Adrenal gland (tissue), 12 donors: ENCODE results near the gene IQCC. TPM values are rescaled to one million over a fixed set of nuclear protein-coding genes. Genes with fewer than 3 reads are reported as not detected.
A peak's percentile ranks its signal among the peaks of the same experiment; 100 is the strongest.

Source experiments
- DNase-seq, 7 donors: peaks; one replicate each; pipeline ENCODE4 v3.0.0-alpha.2; 2019 to 2020
- H3K27ac ChIP-seq, 5 donors: fragments of 200-600 bp; sonication (generic) in 4 of 5; 1 replicate in 3 of 5; 2 replicates in 2 of 5; pipeline versions ENCODE4 v1.5.1 to v1.8.0; 2016 to 2020; ENCODE audit warnings: mild to moderate bottlenecking in 1 of 5
- H3K27me3 ChIP-seq: fragments of 200-600 bp; 2 replicates; pipeline ENCODE4 v1.8.0; 2021
- H3K36me3 ChIP-seq, 2 donors: fragments of 200-600 bp; replicated peaks in 1 of 2; 1 replicate in 1 of 2; 2 replicates in 1 of 2; pipeline versions ENCODE4 v1.5.1 to v1.8.0; 2018 to 2022
- H3K4me1 ChIP-seq, 2 donors: fragments of 200-600 bp; replicated peaks in 1 of 2; 1 replicate in 1 of 2; 2 replicates in 1 of 2; pipeline versions ENCODE4 v1.5.1 to v1.8.0; 2018 to 2021
- H3K4me3 ChIP-seq, 4 donors: fragments of 200-600 bp; sonication (generic) in 3 of 4; one replicate each; pipeline ENCODE4 v1.5.1; 2016 to 2018
- H3K9me3 ChIP-seq, 3 donors: fragments of 200-600 bp; sonication (generic) in 1 of 3; replicated peaks in 1 of 3; 1 replicate in 2 of 3; 2 replicates in 1 of 3; pipeline versions ENCODE4 v1.5.1 to v1.8.0; 2016 to 2021
- CTCF ChIP-seq, 6 experiments: fragments of 450-650 bp in 4 of 6; fragments of 200-600 bp in 2 of 6; sonication (generic) in 1 of 6; IDR thresholded peaks; 1 replicate in 5 of 6; 2 replicates in 1 of 6; pipeline versions ENCODE4 v1.5.1 to v1.8.0; 2016 to 2021; ENCODE audit warnings: antibody characterized with exemption in 6 of 6, mild to moderate bottlenecking in 2 of 6, moderate library complexity in 1 of 6
- POLR2A ChIP-seq, 2 donors: fragments of 450-650 bp; IDR thresholded peaks; one replicate each; pipeline ENCODE4 v1.6.1; 2017; ENCODE audit warnings: antibody characterized with exemption in 2 of 2, mild to moderate bottlenecking in 2 of 2, moderate library complexity in 1 of 2
- WGBS, 4 donors: extraction: QIAGEN DNeasy Blood & Tissue Kit in 2 of 4; methylation state at CpG; one replicate each; pipeline versions ENCODE4 v1.1.5 to v1.1.7; 2013 to 2017; 5-methylcytosine and 5-hydroxymethylcytosine counted together
- intact Hi-C, 2 donors: fragments of 100-400 bp; cut with DNase I; formaldehyde crosslinking; loops; one replicate each; pipeline versions ENCODE4 v1.14.1 to v1.15.0; 2022 to 2023
- polyA plus RNA-seq, 3 donors: library from polyadenylated mRNA; stranded (reverse); fragments of 200-250 nt in 2 of 3; fragments of 350-450 nt in 1 of 3; fragmentation: Illumina TruSeq in 1 of 3; extraction: RNeasy Lipid Tissue Mini Kit (QIAGEN cat#74804) in 1 of 3; gene quantifications; one replicate each; pipeline ENCODE4 v1.2.3, GENCODE V29; 2013 to 2014
- total RNA-seq, 9 donors: library from RNA; depleted of rRNA in 4 of 9; stranded (reverse); fragments of >200 nt in 4 of 9; fragments of 120-200 nt in 1 of 9; fragmentation: NEBNext Ultra II Directional in 1 of 9; extraction: Animal tissue kit (Norgen Biotek cat#: 25700) in 1 of 9; gene quantifications; one replicate each; pipeline versions ENCODE4 v1.1.0 to v1.2.4, GENCODE V29; 2013 to 2023
- donor health status: healthy with polysubstance abuse.
- donor health status: Bipolar disorder and iron deficiency.
- donor health status: DM: yes; HTN: yes; CAD: no.
- donor health status: DM: no; HTN: no; CAD: no.
- donor health status: DM: no; HTN: no; CAD: no.
- donor health status: DM: yes; HTN: yes; CAD: no.

Gene IQCC
- total and polyA plus RNA-seq, 12 donors: 1.5 to 3.9 (median 3.0) TPM

DNA sequence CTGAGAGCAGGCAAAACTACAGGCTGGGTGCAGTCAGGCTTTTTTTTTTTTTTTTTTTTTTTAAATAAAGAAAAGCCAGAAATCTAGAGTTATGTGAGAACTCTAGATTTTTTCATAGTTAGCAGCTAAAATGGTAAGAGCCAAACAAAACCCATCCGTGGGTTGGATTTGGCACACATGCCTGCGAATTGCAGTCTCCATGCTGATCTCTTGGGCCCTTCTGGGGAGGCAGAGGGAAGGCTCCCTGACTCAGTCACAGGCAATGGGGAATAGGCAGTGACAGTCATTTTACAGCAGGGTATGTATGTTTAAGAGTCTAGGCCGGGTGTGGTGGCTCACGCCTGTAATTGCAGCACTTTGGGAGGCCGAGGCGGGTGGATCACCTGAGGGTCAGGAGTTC, 23.4 kb upstream of the IQCC start:
- no peak for DNase-seq
- WGBS, 4 donors: 86 to 89% (median 88%) methylated on average over 6 of the region's 6 CpGs

DNA sequence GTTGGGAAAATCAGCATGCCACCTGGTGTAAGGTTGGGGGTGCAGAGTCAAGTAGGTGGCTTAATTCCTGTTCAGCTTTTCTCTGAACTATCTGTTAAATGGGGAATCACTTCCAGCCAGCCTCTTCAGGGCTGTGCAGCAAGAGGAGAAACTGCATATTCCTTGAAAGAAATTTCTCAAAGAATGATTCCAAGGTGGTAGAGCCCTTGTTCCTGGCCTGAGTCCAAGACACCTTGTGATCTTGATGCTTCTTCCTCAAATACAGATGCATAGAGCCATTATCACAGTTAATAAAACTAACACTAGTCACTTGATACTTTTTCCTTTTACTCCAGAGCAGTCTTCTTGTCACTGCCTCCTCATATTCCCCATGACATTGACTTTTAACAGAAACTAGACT, 20.8 kb upstream of the IQCC start:
- Histone ChIP-seq H3K4me1 (peaks cover 15 to 40% of the 10 kb centered on the region in 2 donors), H3K9me3 (no peaks in the 10 kb centered on the region), H3K27me3 (no peaks in the 10 kb centered on the region), H3K4me3 (no peak overlapping the region), H3K27ac (no peak overlapping the region), H3K36me3 (peaks cover 3 to 80% of the 10 kb centered on the region in 2 donors)
- DNase-seq: no peak
- intact Hi-C loops: no loop called here
- TF ChIP-seq CTCF (IDR thresholded peaks at IDR 0.05): no peak
- no peak for TF ChIP-seq POLR2A (IDR thresholded peaks at IDR 0.05)

More for the DNA sequence above, 23.4 kb upstream of the IQCC start:
- Histone ChIP-seq H3K36me3 (peaks cover 0 to 55% of the 10 kb centered on the region in 2 donors), H3K9me3 (no peaks in the 10 kb centered on the region), H3K4me1 (peaks cover 21 to 47% of the 10 kb centered on the region in 2 donors), H3K4me3 (no peak overlapping the region), H3K27ac (peak overlapping the region in 1 of 5 donors; percentile 6), H3K27me3 (no peaks in the 10 kb centered on the region)
- intact Hi-C loops: no loop called here
- TF ChIP-seq CTCF (IDR thresholded peaks at IDR 0.05): no peak
- TF ChIP-seq POLR2A (IDR thresholded peaks at IDR 0.05): no peak

GRCh38 chr1:32186077-32186476, 19.4 kb upstream of the IQCC start:
- intact Hi-C loops: no loop called here
- no peak for DNase-seq
- peaks cover 7 to 30% of the 10 kb centered on the region in 2 donors for H3K4me1 ChIP-seq
- no peak for TF ChIP-seq POLR2A (IDR thresholded peaks at IDR 0.05)
- TF ChIP-seq CTCF (IDR thresholded peaks at IDR 0.05): no peak
- 90 to 96% (median 93%) methylated on average over 2 of the region's 2 CpGs for WGBS, 4 donors
- no peak overlapping the region for H3K4me3 ChIP-seq
- no peaks in the 10 kb centered on the region for H3K27me3 ChIP-seq
- no peaks in the 10 kb centered on the region for H3K9me3 ChIP-seq
- H3K36me3 ChIP-seq: peaks cover 3 to 95% of the 10 kb centered on the region in 2 donors
- no peak overlapping the region for H3K27ac ChIP-seq

DNA sequence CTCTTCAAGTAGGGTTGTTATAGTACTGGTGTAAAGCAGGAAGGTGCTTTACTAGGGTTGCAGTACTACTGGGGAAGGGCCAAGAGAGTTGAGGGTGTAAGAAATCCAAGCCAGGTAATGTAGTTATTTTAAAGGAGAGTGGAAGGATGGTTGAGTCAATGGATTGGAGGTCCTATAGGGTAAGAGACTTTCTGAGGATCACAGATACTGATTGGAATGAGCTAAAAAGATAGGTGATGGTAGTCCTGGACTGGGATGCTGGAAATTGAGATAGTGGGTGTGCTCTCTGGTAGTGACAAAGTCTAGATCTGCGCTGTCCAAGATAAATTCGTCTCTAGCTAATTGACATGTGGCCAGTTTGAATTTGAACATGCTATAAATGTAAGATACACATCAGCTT, 19.0 kb upstream of the IQCC start:
- no peaks in the 10 kb centered on the region for H3K9me3 ChIP-seq
- no peak overlapping the region for H3K27ac ChIP-seq
- no peak overlapping the region for H3K4me3 ChIP-seq
- no peak for TF ChIP-seq POLR2A (IDR thresholded peaks at IDR 0.05)
- no peak for TF ChIP-seq CTCF (IDR thresholded peaks at IDR 0.05)
- H3K4me1 ChIP-seq: peaks cover 3 to 26% of the 10 kb centered on the region in 2 donors
- no peaks in the 10 kb centered on the region for H3K27me3 ChIP-seq
- no peak for DNase-seq
- peaks cover 3 to 95% of the 10 kb centered on the region in 2 donors for H3K36me3 ChIP-seq
- 88 to 95% (median 92%) methylated on average over 2 of the region's 2 CpGs for WGBS, 4 donors
- intact Hi-C loops: no loop called here
